Adrenal gland (tissue), 5 donors: Measurements from ENCODE around the gene STOM.

Experiments
- CTCF ChIP-seq, 6 experiments: fragments of 450-650 bp in 4 of 6; fragments of 200-600 bp in 2 of 6; sonication (generic) in 1 of 6; IDR thresholded peaks; 1 replicate in 5 of 6; 2 replicates in 1 of 6; pipeline versions ENCODE4 v1.5.1 to v1.8.0; 2016 to 2021; ENCODE audit warnings: antibody characterized with exemption in 6 of 6, mild to moderate bottlenecking in 2 of 6, moderate library complexity in 1 of 6
- POLR2A ChIP-seq, 2 donors: fragments of 450-650 bp; IDR thresholded peaks; one replicate each; pipeline ENCODE4 v1.6.1; 2017; ENCODE audit warnings: antibody characterized with exemption in 2 of 2, mild to moderate bottlenecking in 2 of 2, moderate library complexity in 1 of 2
- donor health status: DM: no; HTN: no; CAD: no.

- TF ChIP-seq POLR2A (IDR thresholded peaks at IDR 0.05) = no peak
- no peak for TF ChIP-seq CTCF (IDR thresholded peaks at IDR 0.05)
Observed at GRCh38 chr9:121316378-121316777, 53.7 kb downstream of the STOM start.
